ENCODE results near the gene MKKS. TPM values are rescaled to one million over a fixed set of nuclear protein-coding genes. Genes with fewer than 3 reads are reported as not detected.

Gene MKKS
- total RNA-seq, 1 donor from 2014 or later: 10.6 TPM

DNA sequence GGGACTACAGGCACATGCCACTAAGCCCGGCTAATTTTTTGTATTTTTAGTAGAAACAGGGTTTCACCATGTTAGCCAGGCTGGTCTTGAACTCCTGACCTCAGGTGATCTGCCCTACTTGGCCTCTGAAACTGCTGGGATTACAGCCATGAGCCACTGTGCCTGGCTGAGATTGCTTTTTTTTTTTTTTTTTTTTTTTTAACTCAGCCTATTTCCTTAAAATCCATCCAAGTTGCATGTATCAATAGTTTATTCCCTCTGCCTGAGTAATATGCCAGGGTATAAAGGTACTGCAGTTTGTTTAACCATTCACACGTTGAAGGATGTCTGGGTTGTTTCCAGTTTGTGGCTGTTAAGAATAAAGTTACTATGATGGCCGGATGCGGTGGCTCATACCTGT is 11.7 kb upstream of the MKKS start:
- no peak overlapping the region for H3K4me3 Mint-ChIP-seq (ENCODE audit: unreplicated experiment)
- TF ChIP-seq, protein P1, sequence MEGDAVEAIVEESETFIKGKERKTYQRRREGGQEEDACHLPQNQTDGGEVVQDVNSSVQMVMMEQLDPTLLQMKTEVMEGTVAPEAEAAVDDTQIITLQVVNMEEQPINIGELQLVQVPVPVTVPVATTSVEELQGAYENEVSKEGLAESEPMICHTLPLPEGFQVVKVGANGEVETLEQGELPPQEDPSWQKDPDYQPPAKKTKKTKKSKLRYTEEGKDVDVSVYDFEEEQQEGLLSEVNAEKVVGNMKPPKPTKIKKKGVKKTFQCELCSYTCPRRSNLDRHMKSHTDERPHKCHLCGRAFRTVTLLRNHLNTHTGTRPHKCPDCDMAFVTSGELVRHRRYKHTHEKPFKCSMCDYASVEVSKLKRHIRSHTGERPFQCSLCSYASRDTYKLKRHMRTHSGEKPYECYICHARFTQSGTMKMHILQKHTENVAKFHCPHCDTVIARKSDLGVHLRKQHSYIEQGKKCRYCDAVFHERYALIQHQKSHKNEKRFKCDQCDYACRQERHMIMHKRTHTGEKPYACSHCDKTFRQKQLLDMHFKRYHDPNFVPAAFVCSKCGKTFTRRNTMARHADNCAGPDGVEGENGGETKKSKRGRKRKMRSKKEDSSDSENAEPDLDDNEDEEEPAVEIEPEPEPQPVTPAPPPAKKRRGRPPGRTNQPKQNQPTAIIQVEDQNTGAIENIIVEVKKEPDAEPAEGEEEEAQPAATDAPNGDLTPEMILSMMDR (IDR thresholded peaks at IDR 0.05; ENCODE audit: unreplicated experiment): no peak
- DNase-seq (ENCODE audit: low spot score): no peak
- H3K36me3 Mint-ChIP-seq (ENCODE audit: low read depth, unreplicated experiment): no peaks in the 10 kb centered on the region
- H3K9me3 Mint-ChIP-seq (ENCODE audit: unreplicated experiment): no peaks in the 10 kb centered on the region
- H3K27me3 Mint-ChIP-seq (ENCODE audit: unreplicated experiment): no peaks in the 10 kb centered on the region
- no peak overlapping the region for H3K27ac Mint-ChIP-seq (ENCODE audit: unreplicated experiment)
- no peaks in the 10 kb centered on the region for H3K4me1 Mint-ChIP-seq (ENCODE audit: unreplicated experiment)

DNA sequence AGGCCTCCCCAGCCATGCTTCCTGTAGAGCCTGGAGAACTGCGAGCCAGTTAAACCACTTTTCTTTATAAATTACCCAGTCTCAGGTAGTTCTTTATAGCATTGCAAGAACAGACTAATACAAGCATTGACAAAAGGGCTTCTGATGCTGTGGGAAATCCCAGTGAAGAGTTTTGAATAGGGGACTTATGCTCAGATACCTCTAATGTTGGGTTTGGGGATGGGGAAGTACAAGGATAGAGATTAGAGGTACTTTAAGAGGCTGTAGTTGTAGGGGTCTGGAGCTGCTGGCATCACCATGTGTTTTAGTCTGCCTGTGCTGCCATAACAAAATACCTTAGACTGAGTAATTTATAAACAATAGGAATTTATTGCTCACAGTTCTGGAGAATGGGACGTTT is 9.9 kb upstream of the MKKS start:
- Mint-ChIP-seq H3K27me3 (ENCODE audit: unreplicated experiment) (no peaks in the 10 kb centered on the region), H3K9me3 (ENCODE audit: unreplicated experiment) (no peaks in the 10 kb centered on the region), H3K36me3 (ENCODE audit: low read depth, unreplicated experiment) (no peaks in the 10 kb centered on the region), H3K27ac (ENCODE audit: unreplicated experiment) (no peak overlapping the region), H3K4me1 (ENCODE audit: unreplicated experiment) (no peaks in the 10 kb centered on the region), H3K4me3 (ENCODE audit: unreplicated experiment) (no peak overlapping the region)
- no peak for DNase-seq (ENCODE audit: low spot score)
- TF ChIP-seq, protein P1 (IDR thresholded peaks at IDR 0.05; ENCODE audit: unreplicated experiment): no peak

DNA sequence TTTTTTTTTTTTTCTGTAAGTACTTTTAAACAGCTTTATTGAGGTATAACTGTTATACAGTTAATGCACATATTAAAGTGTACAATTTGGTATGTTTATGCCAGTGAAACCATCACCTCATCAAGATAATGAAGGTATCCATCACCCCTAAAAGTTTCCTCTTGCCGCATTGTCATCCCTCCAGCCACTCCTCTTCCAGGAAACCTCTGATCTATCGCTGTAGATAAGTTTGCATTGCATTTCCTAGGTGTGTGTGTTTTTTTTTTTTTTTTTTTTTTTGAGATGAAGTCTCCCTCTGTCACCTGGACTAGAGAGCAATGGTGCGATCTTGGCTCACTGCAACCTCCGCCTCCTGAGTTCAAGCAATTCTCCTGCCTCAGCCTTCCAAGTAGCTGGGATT is 4.2 kb upstream of the MKKS start:
- no peak for DNase-seq (ENCODE audit: low spot score)
- Mint-ChIP-seq H3K36me3 (ENCODE audit: low read depth, unreplicated experiment) (no peaks in the 10 kb centered on the region), H3K4me3 (ENCODE audit: unreplicated experiment) (no peak overlapping the region), H3K27me3 (ENCODE audit: unreplicated experiment) (peaks cover 8% of the 10 kb centered on the region), H3K27ac (ENCODE audit: unreplicated experiment) (no peak overlapping the region), H3K4me1 (ENCODE audit: unreplicated experiment) (peaks cover 8% of the 10 kb centered on the region), H3K9me3 (ENCODE audit: unreplicated experiment) (no peaks in the 10 kb centered on the region)
- TF ChIP-seq, protein P1 (IDR thresholded peaks at IDR 0.05; ENCODE audit: unreplicated experiment): no peak

DNA sequence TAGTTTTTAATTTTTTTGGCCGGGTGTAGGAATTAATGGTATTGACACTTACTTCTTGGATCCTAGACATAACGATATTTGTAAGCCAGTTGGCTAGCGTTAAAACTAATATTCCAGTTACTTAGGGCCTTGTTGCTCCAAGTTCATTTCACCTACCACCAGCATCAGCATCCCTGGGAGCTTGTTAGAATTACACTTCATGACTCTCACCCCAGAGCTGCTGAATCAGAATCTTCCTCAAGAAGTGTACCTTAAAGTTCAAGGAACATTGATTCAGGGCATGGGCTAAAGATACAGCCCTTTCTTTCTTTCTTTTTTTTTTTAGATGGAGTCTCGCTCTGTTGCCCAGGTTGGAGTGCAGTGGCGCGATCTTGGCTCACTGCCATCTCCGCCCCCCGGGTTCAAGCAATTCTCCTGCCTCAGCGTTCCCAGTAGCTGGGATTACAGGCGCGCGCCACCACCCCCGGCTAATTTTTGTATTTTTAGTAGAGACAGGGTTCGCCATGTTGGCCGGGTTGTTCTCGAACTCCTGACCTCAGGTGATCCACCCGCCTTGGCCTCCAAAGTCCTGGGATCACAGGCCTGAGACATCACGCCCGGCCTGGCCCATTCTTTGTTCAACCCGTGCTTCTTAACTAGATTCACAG is 2.2 kb upstream of the MKKS start:
- Mint-ChIP-seq H3K27me3 (ENCODE audit: unreplicated experiment) (peaks cover 8% of the 10 kb centered on the region), H3K27ac (ENCODE audit: unreplicated experiment) (no peak overlapping the region), H3K9me3 (ENCODE audit: unreplicated experiment) (no peaks in the 10 kb centered on the region), H3K4me3 (ENCODE audit: unreplicated experiment) (no peak overlapping the region), H3K4me1 (ENCODE audit: unreplicated experiment) (peaks cover 11% of the 10 kb centered on the region), H3K36me3 (ENCODE audit: low read depth, unreplicated experiment) (no peaks in the 10 kb centered on the region)
- DNase-seq (ENCODE audit: low spot score): no peak
- TF ChIP-seq, protein P1 (IDR thresholded peaks at IDR 0.05; ENCODE audit: unreplicated experiment): no peak

Data from endothelial cell (in vitro differentiated cells).